ENCODE data around the gene RAB3B. TPM values are rescaled to one million over a fixed set of nuclear protein-coding genes. Genes with fewer than 3 reads are reported as not detected.

The RAB3B gene
- total and polyA plus RNA-seq, 9 of the 15 experiments (the other 6 are each of a cell fraction or from before 2014, with no cell fraction given), result 0.07 to 0.47 (median 0.27) TPM

DNA sequence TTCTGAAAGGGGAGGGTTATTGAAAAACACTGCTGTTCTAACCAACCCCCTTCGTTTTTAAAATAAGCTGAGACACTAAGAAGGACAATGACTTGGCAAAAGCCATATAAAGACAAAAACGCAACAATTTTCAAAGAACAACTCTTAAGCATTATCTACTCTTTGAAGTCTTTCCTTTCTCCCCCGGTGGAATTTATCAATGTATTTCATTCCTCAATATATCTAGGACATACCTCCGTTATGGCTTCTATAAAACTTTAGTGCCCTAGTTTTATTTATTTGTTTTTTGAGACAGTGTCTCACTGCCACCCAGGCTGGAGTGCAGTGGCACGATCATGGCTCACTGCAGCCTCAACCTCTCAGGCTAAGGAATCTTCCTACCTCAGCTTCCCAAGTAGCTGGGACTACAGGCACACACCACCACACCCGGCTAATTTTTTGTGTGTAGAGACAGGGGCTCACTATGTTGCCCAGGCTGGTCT is 115.2 kb downstream of the RAB3B start (continued):
- 0 out of 2 replicates have a peak, but pooled peaks have one; percentile 7 for TF ChIP-seq MEF2A (IDR thresholded peaks at IDR 0.05; ENCODE audit: control insufficient read depth, low read depth, low read length)
- peak; percentile 59; the same call in 1 of the 2 replicates for TF ChIP-seq BRD4 (IDR thresholded peaks at IDR 0.05)
- no peak for TF ChIP-seq ZNF274 (IDR thresholded peaks at IDR 0.05; ENCODE audit: borderline replicate concordance, low read depth, low read length)
- TF ChIP-seq ZNF316 (IDR thresholded peaks at IDR 0.05), result peak; percentile 96
- TF ChIP-seq, protein P1, sequence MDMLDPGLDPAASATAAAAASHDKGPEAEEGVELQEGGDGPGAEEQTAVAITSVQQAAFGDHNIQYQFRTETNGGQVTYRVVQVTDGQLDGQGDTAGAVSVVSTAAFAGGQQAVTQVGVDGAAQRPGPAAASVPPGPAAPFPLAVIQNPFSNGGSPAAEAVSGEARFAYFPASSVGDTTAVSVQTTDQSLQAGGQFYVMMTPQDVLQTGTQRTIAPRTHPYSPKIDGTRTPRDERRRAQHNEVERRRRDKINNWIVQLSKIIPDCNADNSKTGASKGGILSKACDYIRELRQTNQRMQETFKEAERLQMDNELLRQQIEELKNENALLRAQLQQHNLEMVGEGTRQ (CRISPR knock-in tag; IDR thresholded peaks at IDR 0.05), result no peak
- no peak for TF ChIP-seq ZNF354B (CRISPR knock-in tag; IDR thresholded peaks at IDR 0.05)
- TF ChIP-seq, protein P2, sequence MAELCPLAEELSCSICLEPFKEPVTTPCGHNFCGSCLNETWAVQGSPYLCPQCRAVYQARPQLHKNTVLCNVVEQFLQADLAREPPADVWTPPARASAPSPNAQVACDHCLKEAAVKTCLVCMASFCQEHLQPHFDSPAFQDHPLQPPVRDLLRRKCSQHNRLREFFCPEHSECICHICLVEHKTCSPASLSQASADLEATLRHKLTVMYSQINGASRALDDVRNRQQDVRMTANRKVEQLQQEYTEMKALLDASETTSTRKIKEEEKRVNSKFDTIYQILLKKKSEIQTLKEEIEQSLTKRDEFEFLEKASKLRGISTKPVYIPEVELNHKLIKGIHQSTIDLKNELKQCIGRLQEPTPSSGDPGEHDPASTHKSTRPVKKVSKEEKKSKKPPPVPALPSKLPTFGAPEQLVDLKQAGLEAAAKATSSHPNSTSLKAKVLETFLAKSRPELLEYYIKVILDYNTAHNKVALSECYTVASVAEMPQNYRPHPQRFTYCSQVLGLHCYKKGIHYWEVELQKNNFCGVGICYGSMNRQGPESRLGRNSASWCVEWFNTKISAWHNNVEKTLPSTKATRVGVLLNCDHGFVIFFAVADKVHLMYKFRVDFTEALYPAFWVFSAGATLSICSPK (IDR thresholded peaks at IDR 0.05; ENCODE audit: borderline replicate concordance), result no peak
- TF ChIP-seq CBX3 (IDR thresholded peaks at IDR 0.05; ENCODE audit: borderline replicate concordance in 1 of 2, low read length in 2 of 2), result no peak
- peak; percentile 35; the same call in 1 of the 2 replicates for TF ChIP-seq SMARCE1 (IDR thresholded peaks at IDR 0.05)
- TF ChIP-seq, protein P3, sequence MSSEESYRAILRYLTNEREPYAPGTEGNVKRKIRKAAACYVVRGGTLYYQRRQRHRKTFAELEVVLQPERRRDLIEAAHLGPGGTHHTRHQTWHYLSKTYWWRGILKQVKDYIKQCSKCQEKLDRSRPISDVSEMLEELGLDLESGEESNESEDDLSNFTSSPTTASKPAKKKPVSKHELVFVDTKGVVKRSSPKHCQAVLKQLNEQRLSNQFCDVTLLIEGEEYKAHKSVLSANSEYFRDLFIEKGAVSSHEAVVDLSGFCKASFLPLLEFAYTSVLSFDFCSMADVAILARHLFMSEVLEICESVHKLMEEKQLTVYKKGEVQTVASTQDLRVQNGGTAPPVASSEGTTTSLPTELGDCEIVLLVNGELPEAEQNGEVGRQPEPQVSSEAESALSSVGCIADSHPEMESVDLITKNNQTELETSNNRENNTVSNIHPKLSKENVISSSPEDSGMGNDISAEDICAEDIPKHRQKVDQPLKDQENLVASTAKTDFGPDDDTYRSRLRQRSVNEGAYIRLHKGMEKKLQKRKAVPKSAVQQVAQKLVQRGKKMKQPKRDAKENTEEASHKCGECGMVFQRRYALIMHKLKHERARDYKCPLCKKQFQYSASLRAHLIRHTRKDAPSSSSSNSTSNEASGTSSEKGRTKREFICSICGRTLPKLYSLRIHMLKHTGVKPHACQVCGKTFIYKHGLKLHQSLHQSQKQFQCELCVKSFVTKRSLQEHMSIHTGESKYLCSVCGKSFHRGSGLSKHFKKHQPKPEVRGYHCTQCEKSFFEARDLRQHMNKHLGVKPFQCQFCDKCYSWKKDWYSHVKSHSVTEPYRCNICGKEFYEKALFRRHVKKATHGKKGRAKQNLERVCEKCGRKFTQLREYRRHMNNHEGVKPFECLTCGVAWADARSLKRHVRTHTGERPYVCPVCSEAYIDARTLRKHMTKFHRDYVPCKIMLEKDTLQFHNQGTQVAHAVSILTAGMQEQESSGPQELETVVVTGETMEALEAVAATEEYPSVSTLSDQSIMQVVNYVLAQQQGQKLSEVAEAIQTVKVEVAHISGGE (CRISPR knock-in tag; IDR thresholded peaks at IDR 0.05), result peak in 1 of 3 experiments; percentile 26; a peak in 1 of 6 replicates
- TF ChIP-seq MYC (IDR thresholded peaks at IDR 0.05; ENCODE audit: low read depth, low read length), result peak; percentile 15; the same call in 1 of the 2 replicates
- TF ChIP-seq MYC (CRISPR knock-in tag; IDR thresholded peaks at IDR 0.05; ENCODE audit: borderline replicate concordance, low read depth), result no peak
- peak; percentile 84 for TF ChIP-seq NFE2L1 (tag; IDR thresholded peaks at IDR 0.05; ENCODE audit: borderline replicate concordance, low read depth)
- TF ChIP-seq TEAD1 (CRISPR knock-in tag; IDR thresholded peaks at IDR 0.05), result no peak
- TF ChIP-seq JUNB (CRISPR knock-in tag; conservative IDR thresholded peaks at IDR 0.05), result no peak
- TF ChIP-seq ZNF232 (CRISPR knock-in tag; IDR thresholded peaks at IDR 0.05), result no peak
- TF ChIP-seq ZNF217 (CRISPR knock-in tag; IDR thresholded peaks at IDR 0.05), result no peak
- TF ChIP-seq, protein P4, sequence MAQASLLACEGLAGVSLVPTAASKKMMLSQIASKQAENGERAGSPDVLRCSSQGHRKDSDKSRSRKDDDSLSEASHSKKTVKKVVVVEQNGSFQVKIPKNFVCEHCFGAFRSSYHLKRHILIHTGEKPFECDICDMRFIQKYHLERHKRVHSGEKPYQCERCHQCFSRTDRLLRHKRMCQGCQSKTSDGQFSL (CRISPR knock-in tag; IDR thresholded peaks at IDR 0.05), result no peak
- TF ChIP-seq, protein P4 (tag; IDR thresholded peaks at IDR 0.05), result no peak
- no peak for TF ChIP-seq RHOXF2B (CRISPR knock-in tag; conservative IDR thresholded peaks at IDR 0.05)
- peak; percentile 91 for TF ChIP-seq MAFK (IDR thresholded peaks at IDR 0.05; ENCODE audit: low read length)
- no peak for TF ChIP-seq RFX1 (IDR thresholded peaks at IDR 0.05)
- TF ChIP-seq ADNP (tag; IDR thresholded peaks at IDR 0.05), result no peak
